ENCODE measurements around the gene R3HDM4.

DNA sequence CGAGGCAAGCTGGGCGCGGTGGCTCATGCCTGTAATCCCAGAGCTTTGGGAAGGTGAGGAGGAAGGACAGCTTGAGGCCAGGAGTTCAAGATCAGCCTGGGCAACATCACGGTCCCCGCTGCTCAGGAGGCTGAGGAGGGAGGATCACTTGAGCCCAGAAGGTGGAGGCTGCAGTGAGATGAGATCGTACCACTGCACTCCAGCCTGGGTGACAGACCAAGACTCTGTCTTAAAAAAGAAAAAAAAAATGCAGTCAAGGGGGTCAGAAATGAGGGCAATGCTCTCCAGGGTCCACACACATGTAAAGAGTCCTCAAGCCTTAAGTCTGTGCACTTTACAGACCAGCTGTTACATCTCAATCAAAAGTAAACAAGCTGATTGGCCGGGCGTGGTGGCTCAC is 8.5 kb downstream of the R3HDM4 start:
- TF ChIP-seq, protein P1, sequence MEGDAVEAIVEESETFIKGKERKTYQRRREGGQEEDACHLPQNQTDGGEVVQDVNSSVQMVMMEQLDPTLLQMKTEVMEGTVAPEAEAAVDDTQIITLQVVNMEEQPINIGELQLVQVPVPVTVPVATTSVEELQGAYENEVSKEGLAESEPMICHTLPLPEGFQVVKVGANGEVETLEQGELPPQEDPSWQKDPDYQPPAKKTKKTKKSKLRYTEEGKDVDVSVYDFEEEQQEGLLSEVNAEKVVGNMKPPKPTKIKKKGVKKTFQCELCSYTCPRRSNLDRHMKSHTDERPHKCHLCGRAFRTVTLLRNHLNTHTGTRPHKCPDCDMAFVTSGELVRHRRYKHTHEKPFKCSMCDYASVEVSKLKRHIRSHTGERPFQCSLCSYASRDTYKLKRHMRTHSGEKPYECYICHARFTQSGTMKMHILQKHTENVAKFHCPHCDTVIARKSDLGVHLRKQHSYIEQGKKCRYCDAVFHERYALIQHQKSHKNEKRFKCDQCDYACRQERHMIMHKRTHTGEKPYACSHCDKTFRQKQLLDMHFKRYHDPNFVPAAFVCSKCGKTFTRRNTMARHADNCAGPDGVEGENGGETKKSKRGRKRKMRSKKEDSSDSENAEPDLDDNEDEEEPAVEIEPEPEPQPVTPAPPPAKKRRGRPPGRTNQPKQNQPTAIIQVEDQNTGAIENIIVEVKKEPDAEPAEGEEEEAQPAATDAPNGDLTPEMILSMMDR (conservative IDR thresholded peaks at IDR 0.05; ENCODE audit: low read length) = no peak
- no peak for TF ChIP-seq EZH2phosphoT487 (IDR thresholded peaks at IDR 0.05; ENCODE audit: borderline replicate concordance)

All from Loucy (cell line).